Measurements from ENCODE around the gene CLEC2L. TPM values are rescaled to one million over a fixed set of nuclear protein-coding genes. Genes with fewer than 3 reads are reported as not detected.
"Not testable (repeated sequence)": the region's sequence is repeated elsewhere in the genome, so short reads cannot be mapped to it uniquely, and the experiment has no call there.

The CLEC2L gene
- polyA plus RNA-seq, 1 donor from 2014 or later = 4.5 TPM

DNA sequence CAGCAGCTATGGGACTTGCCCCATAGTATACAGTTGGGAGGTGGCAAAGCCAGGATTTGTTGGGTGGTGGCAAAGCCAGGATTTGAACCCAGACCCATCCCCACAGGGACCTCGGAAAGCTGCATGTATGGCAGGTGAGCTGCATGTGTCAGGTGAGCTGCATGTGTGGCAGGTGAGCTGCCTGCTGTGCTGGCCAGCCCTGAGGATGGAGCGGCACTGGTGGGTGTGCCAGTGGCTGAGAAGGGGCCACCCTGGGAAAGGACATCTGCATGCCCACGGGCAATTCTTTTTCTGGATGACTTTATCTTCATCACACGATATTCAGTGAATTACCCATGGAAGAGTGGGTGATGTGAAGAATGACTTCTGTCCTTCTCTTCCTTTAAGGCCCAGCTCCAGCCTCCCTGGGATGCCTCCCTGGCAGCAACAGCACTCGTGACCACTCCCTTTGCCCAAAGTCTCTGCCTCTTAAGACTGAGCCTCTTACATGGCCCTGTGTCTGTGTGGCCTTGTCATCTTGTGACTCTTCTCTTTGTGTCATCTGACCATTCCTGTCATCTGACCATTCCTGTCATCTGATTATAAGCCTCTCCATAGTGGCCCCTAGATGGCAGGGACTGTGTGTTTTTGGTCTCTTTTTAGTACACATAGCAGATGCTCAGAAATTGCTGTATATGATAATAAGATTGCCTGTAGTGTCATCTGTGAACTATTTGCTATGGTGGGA is 25.0 kb downstream of the CLEC2L start:
- Histone ChIP-seq H3K79me2 (replicated peaks; ENCODE audit: insufficient read depth, low read length) (no peaks in the 10 kb centered on the region), H3F3A (ENCODE audit: insufficient read depth, low read length, poor library complexity, severe bottlenecking) (no peaks in the 10 kb centered on the region), H3K9me2 (ENCODE audit: insufficient read depth, low read length) (no peaks in the 10 kb centered on the region), H4K20me1 (ENCODE audit: insufficient read depth) (no peaks in the 10 kb centered on the region), H3K36me3 (ENCODE audit: insufficient read depth, low read length) (no peaks in the 10 kb centered on the region), H3K9ac (ENCODE audit: low read length) (no peak overlapping the region), H2AFZ (ENCODE audit: low read depth, low read length) (no peak overlapping the region), H3K4me2 (ENCODE audit: low read length) (no peak overlapping the region), H3K4me3 (ENCODE audit: low read length) (no peak overlapping the region), H3K27ac (ENCODE audit: low read length) (no peak overlapping the region), H3K9me3 (ENCODE audit: low read length) (no peaks in the 10 kb centered on the region), H3K27me3 (ENCODE audit: insufficient read depth, low read depth, low read length) (no peaks in the 10 kb centered on the region)
- TF ChIP-seq EP300 (conservative IDR thresholded peaks at IDR 0.05; ENCODE audit: poor library complexity, severe bottlenecking) (no peak), MXI1 (conservative IDR thresholded peaks at IDR 0.05; ENCODE audit: poor library complexity, severe bottlenecking) (no peak), POLR2AphosphoS5 (IDR thresholded peaks at IDR 0.05) (no peak), EZH2 (IDR thresholded peaks at IDR 0.05; ENCODE audit: borderline replicate concordance, insufficient read depth, low read length, poor library complexity, severe bottlenecking) (no peak), RAD21 (conservative IDR thresholded peaks at IDR 0.05) (no peak), SMC3 (conservative IDR thresholded peaks at IDR 0.05; ENCODE audit: poor library complexity) (no peak), TAF1 (IDR thresholded peaks at IDR 0.05; ENCODE audit: low read depth) (no peak)
- TF ChIP-seq, protein P1, sequence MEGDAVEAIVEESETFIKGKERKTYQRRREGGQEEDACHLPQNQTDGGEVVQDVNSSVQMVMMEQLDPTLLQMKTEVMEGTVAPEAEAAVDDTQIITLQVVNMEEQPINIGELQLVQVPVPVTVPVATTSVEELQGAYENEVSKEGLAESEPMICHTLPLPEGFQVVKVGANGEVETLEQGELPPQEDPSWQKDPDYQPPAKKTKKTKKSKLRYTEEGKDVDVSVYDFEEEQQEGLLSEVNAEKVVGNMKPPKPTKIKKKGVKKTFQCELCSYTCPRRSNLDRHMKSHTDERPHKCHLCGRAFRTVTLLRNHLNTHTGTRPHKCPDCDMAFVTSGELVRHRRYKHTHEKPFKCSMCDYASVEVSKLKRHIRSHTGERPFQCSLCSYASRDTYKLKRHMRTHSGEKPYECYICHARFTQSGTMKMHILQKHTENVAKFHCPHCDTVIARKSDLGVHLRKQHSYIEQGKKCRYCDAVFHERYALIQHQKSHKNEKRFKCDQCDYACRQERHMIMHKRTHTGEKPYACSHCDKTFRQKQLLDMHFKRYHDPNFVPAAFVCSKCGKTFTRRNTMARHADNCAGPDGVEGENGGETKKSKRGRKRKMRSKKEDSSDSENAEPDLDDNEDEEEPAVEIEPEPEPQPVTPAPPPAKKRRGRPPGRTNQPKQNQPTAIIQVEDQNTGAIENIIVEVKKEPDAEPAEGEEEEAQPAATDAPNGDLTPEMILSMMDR (IDR thresholded peaks at IDR 0.05; ENCODE audit: poor library complexity, severe bottlenecking) = no peak
- TF ChIP-seq, protein P2, sequence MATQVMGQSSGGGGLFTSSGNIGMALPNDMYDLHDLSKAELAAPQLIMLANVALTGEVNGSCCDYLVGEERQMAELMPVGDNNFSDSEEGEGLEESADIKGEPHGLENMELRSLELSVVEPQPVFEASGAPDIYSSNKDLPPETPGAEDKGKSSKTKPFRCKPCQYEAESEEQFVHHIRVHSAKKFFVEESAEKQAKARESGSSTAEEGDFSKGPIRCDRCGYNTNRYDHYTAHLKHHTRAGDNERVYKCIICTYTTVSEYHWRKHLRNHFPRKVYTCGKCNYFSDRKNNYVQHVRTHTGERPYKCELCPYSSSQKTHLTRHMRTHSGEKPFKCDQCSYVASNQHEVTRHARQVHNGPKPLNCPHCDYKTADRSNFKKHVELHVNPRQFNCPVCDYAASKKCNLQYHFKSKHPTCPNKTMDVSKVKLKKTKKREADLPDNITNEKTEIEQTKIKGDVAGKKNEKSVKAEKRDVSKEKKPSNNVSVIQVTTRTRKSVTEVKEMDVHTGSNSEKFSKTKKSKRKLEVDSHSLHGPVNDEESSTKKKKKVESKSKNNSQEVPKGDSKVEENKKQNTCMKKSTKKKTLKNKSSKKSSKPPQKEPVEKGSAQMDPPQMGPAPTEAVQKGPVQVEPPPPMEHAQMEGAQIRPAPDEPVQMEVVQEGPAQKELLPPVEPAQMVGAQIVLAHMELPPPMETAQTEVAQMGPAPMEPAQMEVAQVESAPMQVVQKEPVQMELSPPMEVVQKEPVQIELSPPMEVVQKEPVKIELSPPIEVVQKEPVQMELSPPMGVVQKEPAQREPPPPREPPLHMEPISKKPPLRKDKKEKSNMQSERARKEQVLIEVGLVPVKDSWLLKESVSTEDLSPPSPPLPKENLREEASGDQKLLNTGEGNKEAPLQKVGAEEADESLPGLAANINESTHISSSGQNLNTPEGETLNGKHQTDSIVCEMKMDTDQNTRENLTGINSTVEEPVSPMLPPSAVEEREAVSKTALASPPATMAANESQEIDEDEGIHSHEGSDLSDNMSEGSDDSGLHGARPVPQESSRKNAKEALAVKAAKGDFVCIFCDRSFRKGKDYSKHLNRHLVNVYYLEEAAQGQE (IDR thresholded peaks at IDR 0.05; ENCODE audit: borderline replicate concordance) = no peak

GRCh38 chr7:139553991-139554700 is 30.7 kb downstream of the CLEC2L start:
- not testable (repeated sequence) for H2AFZ ChIP-seq (ENCODE audit: low read depth, low read length); H3K27me3 ChIP-seq (ENCODE audit: insufficient read depth, low read depth, low read length); H3K9me3 ChIP-seq (ENCODE audit: low read length); H3K36me3 ChIP-seq (ENCODE audit: insufficient read depth, low read length); H3F3A ChIP-seq (ENCODE audit: insufficient read depth, low read length, poor library complexity, severe bottlenecking); H3K4me2 ChIP-seq (ENCODE audit: low read length); H3K4me3 ChIP-seq (ENCODE audit: low read length); H3K9ac ChIP-seq (ENCODE audit: low read length); H3K79me2 ChIP-seq (replicated peaks; ENCODE audit: insufficient read depth, low read length); H3K27ac ChIP-seq (ENCODE audit: low read length); H4K20me1 ChIP-seq (ENCODE audit: insufficient read depth); H3K9me2 ChIP-seq (ENCODE audit: insufficient read depth, low read length)

All from neural cell (in vitro differentiated cells).